K562 (cell line): Measurements from ENCODE around the gene CLEC3B. TPM values are rescaled to one million over a fixed set of nuclear protein-coding genes. Genes with fewer than 3 reads are reported as not detected.

ENCODE experiments used
- HDAC1 ChIP-seq, 2 experiments: fragments of 450-650 bp; IDR thresholded peaks; 2 replicates each; pipeline ENCODE4 v1.6.1; 2016 to 2017; ENCODE audit warnings: inconsistent platforms in 1 of 2, mild to moderate bottlenecking in 1 of 2, moderate library complexity in 1 of 2
- IFI16 ChIP-seq: fragments of 250-450 bp; sonication (Bioruptor Pico); IDR thresholded peaks from 2 replicates; pipeline ENCODE4 v2.1.2; 2022; ENCODE audit warnings: mild to moderate bottlenecking, inconsistent platforms
- JUN ChIP-seq, 2 experiments: sonication (generic) in 1 of 2; formaldehyde crosslinking in 1 of 2; IDR thresholded peaks; 2 replicates each; pipeline versions ENCODE4 v1.6.1 to v1.8.0; 2012 to 2022; ENCODE audit warnings: borderline replicate concordance in 2 of 2, mild to moderate bottlenecking in 2 of 2, improper control_type of control experiment in 1 of 2, low read depth in 1 of 2, low read length in 1 of 2, missing genetic modification reagents in 1 of 2
- MED1 ChIP-seq: sonication (generic); formaldehyde crosslinking; IDR thresholded peaks from 2 replicates; pipeline ENCODE4 v1.8.1; 2023; ENCODE audit warnings: missing genetic modification reagents, borderline replicate concordance
- MEF2A ChIP-seq: IDR thresholded peaks from 2 replicates; pipeline ENCODE4 v1.6.1; 2011; ENCODE audit warnings: low read depth, mild to moderate bottlenecking, low read length, moderate library complexity; ENCODE audit not compliant: control insufficient read depth
- MTA3 ChIP-seq: fragments of 450-650 bp; formaldehyde crosslinking; IDR thresholded peaks from 2 replicates; pipeline ENCODE4 v1.6.1; 2017; ENCODE audit warnings: mild to moderate bottlenecking, borderline replicate concordance
- RAD51 ChIP-seq: fragments of 450-650 bp; IDR thresholded peaks from 2 replicates; pipeline ENCODE4 v1.7.1; 2016; ENCODE audit warnings: low read depth, mild to moderate bottlenecking, borderline replicate concordance
- ZEB2 ChIP-seq: fragments of 450-650 bp; IDR thresholded peaks from 2 replicates; pipeline ENCODE4 v1.6.1; 2016
- ZFP36 ChIP-seq: fragments of 150-350 bp; IDR thresholded peaks from 2 replicates; pipeline ENCODE4 v1.6.1; 2018; ENCODE audit warnings: low read length, low read depth; ENCODE audit not compliant: partially characterized antibody
- polyA plus RNA-seq, 8 experiments: library from polyadenylated mRNA; depleted of rRNA in 4 of 8; stranded (reverse) in 5 of 8; unstranded in 3 of 8; fragments of >200 nt; fragmentation: Nextera tagmentation in 2 of 8; fragmentation: Illumina TruSeq in 1 of 8; extraction: Ambion mirVana in 2 of 8; extraction: Trizol in 1 of 8; gene quantifications; 2 replicates each; pipeline versions ENCODE4 v1.2.1 to v1.2.3, GENCODE V29; 2011 to 2014; ENCODE audit warnings: inconsistent platforms in 1 of 8, missing spikeins in 1 of 8
- total RNA-seq, 7 experiments: library from RNA; depleted of rRNA in 6 of 7; stranded (reverse); fragments of >200 nt in 6 of 7; fragmentation: Illumina TruSeq in 2 of 7; extraction: Trizol in 2 of 7; gene quantifications; 2 replicates each; pipeline versions ENCODE4 v1.2.1 to v1.2.3, GENCODE V29; 2011 to 2021; ENCODE audit warnings: low replicate concordance in 1 of 7
- TF ChIP-seq, protein P1 (sequence below), 2 experiments: fragments of 450-650 bp; IDR thresholded peaks; 2 replicates each; pipeline ENCODE4 v1.6.1; 2016; ENCODE audit warnings: mild to moderate bottlenecking in 2 of 2, borderline replicate concordance in 1 of 2, low read depth in 1 of 2, moderate library complexity in 1 of 2
- TF ChIP-seq, protein P2 (sequence below): fragments of 450-650 bp; formaldehyde crosslinking; IDR thresholded peaks from 2 replicates; pipeline ENCODE4 v1.4.0; 2022; ENCODE audit warnings: missing genetic modification characterization
- TF ChIP-seq, protein P3 (sequence below): fragments of 250-450 bp; sonication (Bioruptor Pico); IDR thresholded peaks from 2 replicates; pipeline ENCODE4 v1.8.0; 2022; ENCODE audit warnings: moderate library complexity, mild to moderate bottlenecking, inconsistent platforms
- TF ChIP-seq, protein P4 (sequence below): fragments of 250-450 bp; sonication (Bioruptor Pico); IDR thresholded peaks from 2 replicates; pipeline ENCODE4 v1.8.0; 2021; ENCODE audit warnings: moderate library complexity, mild to moderate bottlenecking, inconsistent platforms

The CLEC3B gene
- total and polyA plus RNA-seq, 9 of the 15 experiments (the other 6 are each of a cell fraction or from before 2014, with no cell fraction given) = not detected

DNA sequence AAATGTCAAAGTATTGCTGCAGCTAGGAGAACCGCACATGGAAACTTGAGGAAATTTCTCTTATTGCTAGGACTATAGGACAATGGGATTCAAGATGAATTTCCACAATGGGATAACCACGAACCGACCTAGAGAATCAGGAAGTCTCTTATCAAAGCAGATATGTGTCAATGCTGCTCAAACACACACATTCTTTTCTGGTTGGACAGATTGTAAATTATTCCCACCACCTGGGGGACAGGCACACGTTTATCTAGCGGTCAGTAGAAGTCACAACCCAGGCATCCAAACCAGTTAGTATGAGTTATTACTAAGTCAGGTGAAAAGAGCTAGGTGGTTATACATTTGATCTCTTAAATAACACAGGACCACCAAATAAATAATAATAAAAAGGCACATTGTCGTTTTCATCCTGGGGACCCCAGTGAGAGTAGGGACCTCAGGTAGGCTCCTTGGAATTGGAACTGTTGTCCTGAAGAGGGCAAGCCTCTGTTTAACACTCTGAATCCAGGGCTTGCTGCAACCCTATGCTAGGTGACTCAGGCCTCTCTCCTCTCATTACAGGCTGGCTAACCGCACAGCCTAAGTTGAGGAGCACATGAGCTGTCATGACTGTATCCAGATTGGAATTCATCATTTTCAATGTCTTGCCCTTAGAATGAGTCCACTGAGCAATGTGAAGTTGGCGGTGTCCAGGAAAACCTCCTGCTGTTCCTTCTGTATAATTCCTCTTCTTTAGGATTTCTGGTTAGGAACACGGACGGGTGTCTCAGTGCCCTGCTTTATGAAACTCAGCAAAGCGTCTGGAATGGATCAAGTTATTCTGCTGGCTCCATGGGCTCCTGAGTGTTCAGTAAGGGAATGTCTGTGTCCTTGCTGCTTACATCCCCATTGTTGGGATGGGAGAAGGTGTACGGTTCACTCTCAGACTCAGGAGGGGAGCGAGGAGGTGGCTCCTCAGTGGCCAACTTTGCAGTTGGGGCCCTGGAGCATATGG lies 59.0 kb downstream of the CLEC3B start (continued):
- TF ChIP-seq, protein P1, sequence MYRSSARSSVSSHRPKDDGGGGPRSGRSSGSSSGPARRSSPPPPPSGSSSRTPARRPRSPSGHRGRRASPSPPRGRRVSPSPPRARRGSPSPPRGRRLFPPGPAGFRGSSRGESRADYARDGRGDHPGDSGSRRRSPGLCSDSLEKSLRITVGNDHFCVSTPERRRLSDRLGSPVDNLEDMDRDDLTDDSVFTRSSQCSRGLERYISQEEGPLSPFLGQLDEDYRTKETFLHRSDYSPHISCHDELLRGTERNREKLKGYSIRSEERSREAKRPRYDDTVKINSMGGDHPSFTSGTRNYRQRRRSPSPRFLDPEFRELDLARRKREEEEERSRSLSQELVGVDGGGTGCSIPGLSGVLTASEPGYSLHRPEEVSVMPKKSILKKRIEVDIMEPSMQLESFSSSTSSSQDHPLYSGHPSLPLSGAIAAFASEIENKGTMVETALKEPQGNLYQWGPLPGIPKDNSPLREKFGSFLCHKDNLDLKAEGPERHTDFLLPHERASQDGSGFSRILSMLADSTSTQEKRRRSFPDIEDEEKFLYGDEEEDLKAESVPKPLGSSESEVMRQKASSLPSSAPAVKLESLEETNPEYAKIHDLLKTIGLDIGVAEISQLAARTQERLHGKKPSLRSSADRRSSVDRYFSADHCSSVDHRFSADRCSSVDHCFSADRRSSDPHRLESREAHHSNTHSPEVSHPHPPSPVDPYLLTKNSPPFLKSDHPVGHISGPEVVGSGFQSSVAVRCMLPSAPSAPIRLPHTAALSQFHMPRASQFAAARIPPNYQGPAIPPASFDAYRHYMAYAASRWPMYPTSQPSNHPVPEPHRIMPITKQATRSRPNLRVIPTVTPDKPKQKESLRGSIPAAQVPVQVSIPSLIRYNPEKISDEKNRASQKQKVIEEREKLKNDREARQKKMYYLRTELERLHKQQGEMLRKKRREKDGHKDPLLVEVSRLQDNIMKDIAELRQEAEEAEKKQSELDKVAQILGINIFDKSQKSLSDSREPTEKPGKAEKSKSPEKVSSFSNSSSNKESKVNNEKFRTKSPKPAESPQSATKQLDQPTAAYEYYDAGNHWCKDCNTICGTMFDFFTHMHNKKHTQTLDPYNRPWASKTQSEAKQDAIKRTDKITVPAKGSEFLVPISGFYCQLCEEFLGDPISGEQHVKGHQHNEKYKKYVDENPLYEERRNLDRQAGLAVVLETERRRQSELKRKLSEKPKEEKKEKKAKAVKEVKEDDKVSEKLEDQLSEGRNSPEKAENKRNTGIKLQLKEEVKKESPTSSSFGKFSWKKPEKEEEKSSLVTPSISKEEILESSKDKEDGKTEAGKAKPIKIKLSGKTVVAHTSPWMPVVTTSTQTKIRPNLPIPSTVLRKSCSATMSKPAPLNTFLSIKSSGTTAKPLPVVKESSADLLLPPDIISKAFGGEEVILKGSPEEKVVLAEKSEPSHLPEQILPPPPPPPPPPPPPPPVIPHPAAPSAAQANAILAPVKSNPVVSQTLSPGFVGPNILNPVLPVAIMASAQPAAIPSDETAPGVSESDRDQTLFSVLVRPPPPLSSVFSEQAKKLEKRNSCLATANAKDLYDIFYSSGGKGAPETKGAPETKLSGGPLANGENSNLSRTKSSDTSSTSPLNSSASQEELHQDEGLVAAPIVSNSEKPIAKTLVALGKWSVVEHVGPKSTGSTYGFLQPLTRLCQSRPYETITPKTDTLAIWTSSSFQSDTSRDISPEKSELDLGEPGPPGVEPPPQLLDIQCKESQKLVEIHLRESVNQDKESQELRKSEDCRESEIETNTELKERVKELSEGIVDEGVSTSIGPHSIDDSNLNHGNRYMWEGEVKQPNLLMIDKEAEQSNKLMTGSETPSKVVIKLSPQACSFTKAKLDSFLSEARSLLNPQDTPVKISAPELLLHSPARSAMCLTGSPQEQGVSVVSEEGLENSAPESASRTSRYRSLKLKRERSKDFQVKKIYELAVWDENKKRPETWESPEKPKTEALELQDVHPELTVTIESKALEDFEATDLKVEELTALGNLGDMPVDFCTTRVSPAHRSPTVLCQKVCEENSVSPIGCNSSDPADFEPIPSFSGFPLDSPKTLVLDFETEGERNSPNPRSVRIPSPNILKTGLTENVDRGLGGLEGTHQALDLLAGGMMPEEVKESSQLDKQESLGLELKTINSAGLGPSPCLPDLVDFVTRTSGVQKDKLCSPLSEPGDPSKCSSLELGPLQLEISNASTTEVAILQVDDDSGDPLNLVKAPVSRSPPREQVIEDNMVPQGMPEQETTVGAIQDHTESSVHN (IDR thresholded peaks at IDR 0.05; ENCODE audit: borderline replicate concordance in 1 of 2, low read depth in 1 of 2) = no peak
- TF ChIP-seq ZFP36 (no peak), MED1 (CRISPR knock-in tag) (no peak), RAD51 (no peak), IFI16 (CRISPR knock-in tag) (no peak), MTA3 (no peak), ZEB2 (peak; percentile 50; the same call in 1 of the 2 replicates), MEF2A (no peak), HDAC1 (IDR thresholded peaks at IDR 0.05) (no peak), JUN (IDR thresholded peaks at IDR 0.05; ENCODE audit: borderline replicate concordance, low read depth, low read length) (0 out of 2 replicates have a peak, but pooled peaks have one; percentile 50), JUN (CRISPR knock-in tag; IDR thresholded peaks at IDR 0.05; ENCODE audit: borderline replicate concordance) (no peak)
- TF ChIP-seq, protein P2, sequence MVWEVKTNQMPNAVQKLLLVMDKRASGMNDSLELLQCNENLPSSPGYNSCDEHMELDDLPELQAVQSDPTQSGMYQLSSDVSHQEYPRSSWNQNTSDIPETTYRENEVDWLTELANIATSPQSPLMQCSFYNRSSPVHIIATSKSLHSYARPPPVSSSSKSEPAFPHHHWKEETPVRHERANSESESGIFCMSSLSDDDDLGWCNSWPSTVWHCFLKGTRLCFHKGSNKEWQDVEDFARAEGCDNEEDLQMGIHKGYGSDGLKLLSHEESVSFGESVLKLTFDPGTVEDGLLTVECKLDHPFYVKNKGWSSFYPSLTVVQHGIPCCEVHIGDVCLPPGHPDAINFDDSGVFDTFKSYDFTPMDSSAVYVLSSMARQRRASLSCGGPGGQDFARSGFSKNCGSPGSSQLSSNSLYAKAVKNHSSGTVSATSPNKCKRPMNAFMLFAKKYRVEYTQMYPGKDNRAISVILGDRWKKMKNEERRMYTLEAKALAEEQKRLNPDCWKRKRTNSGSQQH (CRISPR knock-in tag) = no peak
- TF ChIP-seq, protein P3, sequence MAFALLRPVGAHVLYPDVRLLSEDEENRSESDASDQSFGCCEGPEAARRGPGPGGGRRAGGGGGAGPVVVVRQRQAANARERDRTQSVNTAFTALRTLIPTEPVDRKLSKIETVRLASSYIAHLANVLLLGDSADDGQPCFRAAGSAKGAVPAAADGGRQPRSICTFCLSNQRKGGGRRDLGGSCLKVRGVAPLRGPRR (CRISPR knock-in tag) = no peak
- TF ChIP-seq, protein P4, sequence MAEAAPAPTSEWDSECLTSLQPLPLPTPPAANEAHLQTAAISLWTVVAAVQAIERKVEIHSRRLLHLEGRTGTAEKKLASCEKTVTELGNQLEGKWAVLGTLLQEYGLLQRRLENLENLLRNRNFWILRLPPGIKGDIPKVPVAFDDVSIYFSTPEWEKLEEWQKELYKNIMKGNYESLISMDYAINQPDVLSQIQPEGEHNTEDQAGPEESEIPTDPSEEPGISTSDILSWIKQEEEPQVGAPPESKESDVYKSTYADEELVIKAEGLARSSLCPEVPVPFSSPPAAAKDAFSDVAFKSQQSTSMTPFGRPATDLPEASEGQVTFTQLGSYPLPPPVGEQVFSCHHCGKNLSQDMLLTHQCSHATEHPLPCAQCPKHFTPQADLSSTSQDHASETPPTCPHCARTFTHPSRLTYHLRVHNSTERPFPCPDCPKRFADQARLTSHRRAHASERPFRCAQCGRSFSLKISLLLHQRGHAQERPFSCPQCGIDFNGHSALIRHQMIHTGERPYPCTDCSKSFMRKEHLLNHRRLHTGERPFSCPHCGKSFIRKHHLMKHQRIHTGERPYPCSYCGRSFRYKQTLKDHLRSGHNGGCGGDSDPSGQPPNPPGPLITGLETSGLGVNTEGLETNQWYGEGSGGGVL (CRISPR knock-in tag) = no peak
